GM19023 (cell line): ENCODE results near the gene KLK7.
"Not testable (repeated sequence)": the region's sequence is repeated elsewhere in the genome, so short reads cannot be mapped to it uniquely, and the experiment has no call there.

Experiments
- ATAC-seq: cut with Tn5 transposase; IDR thresholded peaks from one replicate; pipeline ENCODE4 v1.9.1; 2021; ENCODE audit warnings: mild to moderate bottlenecking, moderate library complexity; ENCODE audit not compliant: unreplicated experiment

KLK7 gene

DNA sequence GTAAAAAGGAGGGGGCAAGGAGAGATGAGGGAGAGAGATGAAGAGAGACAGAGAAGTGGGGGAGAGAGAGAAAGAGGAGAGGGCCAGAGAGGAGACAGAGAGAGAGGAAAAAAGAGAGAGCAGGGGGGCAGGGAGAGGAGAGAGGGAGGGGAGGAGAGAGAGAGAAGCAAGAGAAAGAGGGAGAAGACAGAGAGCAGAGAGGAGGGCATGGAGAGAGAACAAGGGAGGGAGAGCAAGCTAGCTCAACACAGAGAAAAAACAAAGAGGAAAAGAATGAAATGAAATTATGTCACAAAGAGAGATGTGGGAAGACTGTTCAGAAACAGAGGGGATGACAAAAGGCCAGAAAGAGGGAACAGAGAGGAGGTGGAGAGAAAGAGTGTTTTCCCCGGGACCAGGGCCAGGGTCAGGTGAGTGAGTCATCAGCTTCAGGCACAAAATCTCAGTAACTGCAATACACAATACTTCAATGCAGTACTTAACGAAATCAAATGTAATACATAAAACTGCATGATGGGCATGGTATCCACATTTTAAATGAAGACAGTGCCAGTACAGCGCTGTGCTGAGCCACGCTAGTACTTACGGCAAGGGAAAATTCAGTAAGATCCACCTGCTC lies 4.8 kb downstream of the KLK7 start:
- no peak for ATAC-seq

DNA sequence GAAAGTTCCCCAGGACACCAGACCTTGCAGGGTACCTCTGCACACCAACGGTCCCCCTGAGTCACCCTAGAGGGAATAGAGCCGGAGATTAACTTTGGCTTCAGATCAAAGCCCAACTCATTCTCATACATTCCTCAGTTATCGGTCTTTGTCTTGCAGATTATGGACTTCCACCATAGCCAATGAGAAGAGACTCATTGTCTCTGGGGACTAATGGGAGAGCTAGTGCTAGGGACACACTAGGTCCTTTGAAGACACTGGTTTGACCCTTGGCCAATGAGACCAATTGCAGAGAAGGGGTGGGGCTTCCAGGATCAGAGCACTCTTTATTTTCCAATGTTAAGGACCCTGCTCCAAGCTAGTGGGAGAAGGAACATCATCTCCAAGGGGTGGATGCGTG lies 6.1 kb downstream of the KLK7 start:
- no peak for ATAC-seq

DNA sequence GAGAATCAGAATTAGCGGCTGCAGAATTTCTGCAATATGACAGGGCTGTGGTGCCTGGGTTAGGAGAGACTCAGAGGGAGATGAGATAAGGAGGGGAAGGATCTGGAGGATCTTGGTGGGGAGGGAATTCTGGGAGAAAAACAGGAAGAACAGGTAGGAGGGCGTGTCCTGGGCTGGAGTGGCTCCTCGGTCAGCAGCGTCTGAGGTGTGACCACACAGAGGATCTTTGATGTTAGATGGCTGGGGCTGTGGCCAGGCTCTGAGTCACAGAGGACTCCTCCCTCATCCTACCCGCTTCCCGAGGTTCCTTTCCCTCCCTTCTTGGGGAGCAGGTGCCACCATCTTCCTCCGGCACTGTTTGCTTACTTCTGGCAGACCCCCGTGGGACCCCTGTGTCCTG lies 8.0 kb downstream of the KLK7 start:
- ATAC-seq, result no peak

DNA sequence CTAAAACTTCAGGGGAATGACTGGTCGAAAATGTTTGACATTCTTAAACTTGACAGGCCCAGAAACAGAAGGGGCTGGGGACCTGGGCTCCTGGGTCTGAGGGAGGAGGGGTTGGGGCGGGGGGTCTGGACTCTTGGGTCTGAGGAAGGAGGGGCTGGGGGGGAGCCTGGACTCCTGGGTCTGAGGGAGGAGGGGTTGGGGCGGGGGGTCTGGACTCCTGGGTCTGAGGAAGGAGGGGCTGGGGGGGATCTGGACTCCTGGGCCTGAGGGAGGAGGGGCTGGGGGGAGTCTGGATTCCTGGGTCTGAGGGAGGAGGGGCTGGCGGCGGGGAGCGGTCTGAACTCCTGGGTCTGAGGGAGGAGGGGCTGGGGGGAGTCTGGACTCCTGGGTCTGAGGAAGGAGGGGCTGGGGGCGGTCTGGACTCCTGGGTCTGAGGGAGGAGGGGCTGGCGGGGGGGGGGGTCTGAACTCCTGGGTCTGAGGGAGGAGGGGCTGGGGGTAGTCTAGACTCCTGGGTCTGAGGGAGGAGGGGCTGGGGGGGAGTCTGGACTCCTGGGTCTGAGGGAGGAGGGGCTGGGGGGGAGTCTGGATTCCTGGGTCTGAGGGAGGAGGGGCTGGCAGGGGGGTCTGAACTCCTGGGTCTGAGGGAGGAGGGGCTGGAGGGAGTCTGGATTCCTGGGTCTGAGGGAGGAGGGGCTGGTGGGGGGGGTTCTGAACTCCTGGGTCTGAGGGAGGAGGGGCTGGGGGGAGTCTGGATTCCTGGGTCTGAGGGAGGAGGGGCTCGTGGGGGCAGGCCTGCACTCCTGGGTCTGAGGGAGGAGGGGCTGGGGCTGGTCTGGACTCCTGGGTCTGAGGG lies 8.8 kb downstream of the KLK7 start:
- ATAC-seq, result no peak

DNA sequence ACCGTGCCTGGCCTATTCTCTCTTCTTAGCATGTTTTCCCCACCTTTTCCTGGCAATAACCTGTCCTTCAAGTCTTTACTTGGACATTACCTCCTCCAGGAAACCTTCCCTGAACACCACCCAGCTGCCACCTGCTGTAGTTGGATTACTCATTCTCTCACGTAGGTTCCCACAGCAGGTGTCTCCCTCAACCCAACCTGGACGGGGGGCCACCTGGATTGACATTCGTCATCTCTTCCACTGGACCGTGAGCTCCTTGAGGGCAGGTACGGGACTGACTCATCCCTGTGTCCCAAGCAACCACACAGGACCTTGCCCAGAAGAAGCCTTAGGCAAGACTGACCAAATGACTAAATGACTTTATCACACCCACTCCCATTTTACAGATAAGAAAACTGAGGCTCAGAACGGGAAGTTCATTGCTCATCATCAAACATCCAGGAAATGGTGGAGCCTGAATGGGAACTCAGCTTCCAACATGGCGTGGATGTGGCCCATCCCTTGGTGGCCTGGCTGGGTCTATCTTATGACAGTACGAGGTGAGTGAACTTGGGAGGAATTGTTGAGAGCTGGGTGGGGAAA lies 10.8 kb downstream of the KLK7 start:
- ATAC-seq, result no peak

DNA sequence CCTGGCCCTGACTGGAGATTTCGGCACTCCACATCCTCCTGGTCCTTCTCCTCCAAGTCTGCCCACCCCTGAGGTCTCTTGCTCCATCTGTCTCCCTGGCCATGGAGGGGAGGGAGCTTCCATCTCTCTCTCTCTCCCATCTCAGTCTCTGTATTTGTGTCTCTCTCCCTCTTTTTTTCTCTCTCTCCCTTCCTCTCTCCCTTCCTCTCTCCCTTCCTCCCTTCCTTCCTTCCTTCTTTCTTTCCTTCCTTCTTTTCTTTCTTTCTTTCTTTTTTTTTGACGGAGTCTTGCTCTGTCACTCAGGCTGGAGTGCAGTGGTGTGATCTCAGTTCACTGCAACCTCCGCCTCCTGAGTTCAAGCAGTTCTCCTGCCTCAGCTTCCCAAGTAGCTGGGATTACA lies 13.9 kb downstream of the KLK7 start:
- not testable (repeated sequence) for ATAC-seq

DNA sequence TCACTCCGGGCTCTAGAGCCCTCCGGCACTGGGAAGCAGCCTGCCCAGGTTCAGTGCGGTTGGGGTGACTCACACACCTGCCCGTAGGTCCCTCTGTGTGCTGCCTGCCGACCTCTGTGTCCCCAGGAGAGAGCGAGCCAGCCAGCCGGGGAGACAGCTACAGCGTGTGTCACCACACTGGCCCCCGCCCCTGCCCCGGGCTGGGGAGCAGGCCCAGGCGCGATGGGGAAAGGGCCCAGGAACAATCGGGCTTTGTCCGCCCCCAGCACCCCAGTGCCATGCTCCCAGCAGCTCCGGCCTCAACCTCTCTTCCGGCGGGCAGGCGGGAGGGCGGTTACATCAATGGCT lies 14.3 kb downstream of the KLK7 start, which contains the start of gene KLK6:
Gene KLK6, minus strand, starts transcription at position 179 of the 348 bp plus-strand sequence. CDS start 1,487 bp downstream, outside the sequence.
- ATAC-seq, result no peak

DNA sequence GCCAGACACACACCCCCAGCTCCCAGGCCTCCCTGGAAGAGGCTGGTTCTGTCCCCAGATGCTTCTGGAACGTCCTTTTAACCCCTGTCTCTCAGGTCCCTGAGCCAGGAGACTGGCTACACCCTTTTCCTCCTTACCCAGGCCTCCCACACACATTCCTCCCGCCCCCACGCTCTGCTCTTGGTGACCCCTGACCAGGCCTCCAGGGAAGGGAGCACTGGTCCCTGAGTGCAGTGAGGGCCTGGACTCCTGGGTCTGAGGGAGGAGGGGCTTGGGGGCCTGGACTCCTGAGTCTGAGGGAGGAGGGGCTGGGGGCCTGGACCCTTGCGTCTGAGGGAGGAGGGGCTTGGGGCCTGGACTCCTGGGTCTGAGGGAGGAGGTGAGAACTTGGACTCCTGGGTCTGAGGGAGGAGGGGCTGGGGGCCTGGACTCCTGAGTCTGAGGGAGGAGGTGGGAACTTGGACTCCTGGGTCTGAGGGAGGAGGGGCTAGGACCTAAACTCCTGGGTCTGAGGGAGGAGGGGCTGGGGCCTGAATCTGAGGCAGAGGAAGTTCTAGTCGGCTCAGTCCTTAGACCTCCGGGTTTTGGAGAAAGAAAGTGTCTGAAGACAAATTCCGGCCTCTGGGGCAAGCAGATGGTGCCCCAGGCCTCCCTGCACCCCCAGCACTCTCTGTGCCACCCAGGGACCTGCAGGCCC lies 14.9 kb downstream of the KLK7 start:
- no peak for ATAC-seq

DNA sequence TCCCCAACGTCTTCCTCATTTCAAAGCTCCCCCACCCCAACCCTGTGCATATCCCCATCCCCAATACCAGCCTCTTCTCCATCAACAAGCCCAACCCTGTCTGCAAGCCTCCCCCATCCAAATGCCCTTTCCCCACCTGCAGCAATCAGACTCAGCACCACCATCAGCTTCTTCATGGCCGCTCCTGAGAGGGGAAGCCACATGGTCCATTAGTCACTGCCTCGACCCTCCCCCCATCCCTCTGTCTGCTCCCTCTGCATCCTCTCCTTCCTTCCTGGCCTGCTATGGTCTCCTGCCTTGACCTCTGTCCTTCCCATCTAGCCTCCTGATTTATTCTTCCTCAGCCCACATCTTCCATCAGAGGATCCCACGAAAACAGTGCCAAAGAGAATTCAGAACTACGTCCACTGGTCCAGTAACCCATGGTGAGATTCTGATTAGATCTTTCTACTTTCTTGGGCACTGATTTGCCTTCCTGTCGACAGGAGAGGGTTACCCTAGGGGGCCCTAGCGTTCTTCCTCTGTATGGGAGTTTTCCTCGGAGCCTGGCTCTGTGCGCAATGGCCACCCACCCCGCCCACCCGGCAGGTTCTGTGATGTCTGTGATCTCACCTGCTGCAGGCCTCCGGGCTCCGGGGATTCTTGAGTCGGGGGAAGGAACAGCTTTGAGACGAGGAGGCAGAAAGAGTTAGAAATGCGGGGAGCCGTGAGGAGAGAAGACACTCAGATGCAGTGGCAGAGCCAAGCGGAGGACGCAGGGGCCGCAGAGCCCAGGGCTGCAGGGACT lies 15.6 kb downstream of the KLK7 start:
- no peak for ATAC-seq

DNA sequence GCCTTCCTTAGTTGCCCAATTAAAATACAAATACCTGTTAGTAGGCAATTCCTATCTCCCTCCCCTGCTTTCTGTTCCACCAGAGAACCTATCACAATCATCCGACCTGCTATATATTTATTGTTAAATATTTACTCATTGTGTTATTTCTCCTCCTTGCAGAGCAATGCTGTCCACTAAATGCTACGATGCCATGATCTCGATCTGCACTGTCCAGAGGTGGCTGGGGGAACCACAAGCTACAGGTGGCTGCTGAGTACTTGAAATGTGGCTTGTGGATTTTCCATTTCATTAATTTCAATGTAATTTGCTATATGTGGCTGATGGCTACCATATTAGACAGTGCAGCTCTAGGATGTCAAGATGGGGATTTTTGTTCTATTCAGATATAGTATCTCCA lies 19.5 kb downstream of the KLK7 start:
- no peak for ATAC-seq

DNA sequence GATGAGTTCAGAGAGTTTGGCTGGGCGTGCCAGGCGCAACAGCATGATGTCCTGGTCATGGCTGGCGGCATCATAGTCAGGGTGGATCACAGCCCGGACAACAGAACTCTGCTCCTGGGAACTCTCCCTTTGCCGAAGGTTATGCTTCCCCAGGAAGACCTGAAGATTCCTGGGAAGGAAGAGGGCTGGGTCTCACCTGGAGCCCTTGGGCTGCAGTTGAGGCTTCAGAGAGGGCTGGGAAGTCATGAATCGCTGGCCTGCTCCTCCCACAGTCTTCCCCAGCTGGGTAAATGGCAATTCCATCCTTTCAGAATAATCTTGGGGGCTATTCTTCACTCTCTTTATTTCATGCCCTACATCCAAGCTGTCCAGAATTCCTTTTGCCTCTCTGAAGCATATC lies 20.3 kb downstream of the KLK7 start:
- ATAC-seq, result no peak

DNA sequence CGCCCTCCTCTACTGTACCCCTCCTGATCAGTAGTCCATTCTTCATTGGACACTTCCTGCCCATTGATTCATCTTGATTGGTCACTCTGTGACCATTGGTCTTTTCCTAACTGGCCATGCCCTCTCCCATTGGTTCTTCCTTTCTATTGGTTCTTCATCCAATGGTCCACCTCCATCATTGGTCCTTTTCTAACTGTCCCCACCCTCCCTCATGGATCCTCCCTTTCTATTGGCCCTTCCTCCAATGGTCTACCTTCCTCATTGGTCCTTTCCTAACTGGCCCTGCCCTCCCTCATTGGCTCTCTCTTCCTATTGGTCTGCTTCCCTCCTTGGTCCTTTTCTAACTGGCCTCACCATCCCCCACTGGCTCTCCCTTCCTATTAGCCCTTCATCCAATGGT lies 21.5 kb downstream of the KLK7 start:
- no peak for ATAC-seq

DNA sequence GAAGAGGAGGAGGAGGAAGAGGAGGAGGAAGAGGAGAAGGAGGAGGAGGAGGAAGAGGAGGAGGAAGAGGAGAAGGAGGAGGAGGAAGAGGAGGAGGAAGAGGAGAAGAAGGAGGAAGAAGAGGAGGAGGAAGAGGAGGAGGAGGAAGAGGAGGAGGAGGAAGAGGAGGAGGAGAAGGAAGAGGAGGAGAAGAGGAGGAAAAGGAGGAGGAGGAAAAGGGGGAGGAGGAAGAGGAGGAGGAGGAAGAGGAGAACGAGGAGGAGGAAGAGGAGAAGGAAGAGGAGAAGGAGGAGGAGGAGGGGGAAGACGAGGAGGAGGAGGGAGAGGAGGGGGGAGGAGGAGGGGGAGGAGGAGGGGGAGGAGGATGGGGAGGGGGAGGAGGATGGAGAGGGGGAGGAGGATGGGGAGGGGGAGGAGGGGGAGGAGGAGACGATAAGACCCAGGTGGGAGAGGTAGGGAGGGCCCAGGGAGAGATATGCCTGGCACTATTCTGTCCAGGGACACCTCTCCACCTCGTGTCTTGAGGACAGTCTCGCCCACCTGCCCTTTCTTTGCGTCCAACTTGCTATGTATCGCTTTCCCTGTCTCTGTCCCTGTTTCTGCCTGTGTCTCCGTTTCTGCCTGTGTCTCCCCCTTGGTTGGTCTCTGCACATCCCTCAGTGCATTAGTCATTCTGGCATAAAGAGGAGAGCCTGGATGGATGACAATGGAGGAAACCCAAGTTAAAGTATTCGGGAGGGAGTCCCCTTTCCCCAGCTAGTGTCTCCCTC lies 23.8 kb downstream of the KLK7 start:
- no peak for ATAC-seq

DNA sequence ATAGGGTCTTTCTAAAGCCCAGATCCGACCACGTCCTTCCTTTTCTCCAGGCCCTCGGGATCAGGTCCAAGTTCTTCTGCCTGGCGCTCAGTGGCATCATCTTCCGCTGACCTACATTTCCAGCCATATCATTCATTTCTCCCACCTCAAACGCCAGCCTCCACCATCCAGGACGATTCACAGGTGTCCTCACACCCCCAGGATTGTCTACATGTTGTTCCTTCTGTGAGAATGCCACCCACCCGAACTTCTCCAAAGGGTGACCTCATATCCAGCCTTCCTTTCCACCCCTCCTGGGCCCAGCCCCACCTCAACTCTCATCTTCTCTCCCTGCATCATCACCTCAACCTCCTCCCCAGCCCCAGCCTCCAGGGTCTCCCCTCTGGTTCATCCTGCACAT lies 26.1 kb downstream of the KLK7 start:
- no peak for ATAC-seq

DNA sequence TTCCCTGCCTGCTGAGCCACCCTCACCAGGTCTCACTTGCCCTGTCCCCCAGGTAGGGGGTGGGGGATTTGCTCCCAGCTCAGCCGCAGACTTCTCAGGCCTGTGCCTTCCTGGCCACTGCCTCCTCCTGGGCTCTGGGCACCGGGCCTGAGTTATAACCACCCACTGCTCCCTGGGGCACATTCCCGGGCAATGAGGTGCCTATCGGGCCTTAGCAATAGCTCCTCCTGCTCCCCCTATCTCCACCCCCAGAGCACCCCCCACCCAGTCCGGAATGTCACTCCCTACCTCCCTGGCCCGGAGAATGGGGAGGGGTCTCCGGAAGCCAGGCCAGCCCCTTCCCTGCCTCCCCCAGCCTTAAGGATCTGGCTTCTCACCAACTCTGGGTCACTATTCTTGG lies 30.8 kb downstream of the KLK7 start, which contains the start of gene KLK5:
Gene KLK5, minus strand, starts transcription at position 129 of the 400 bp plus-strand sequence. CDS start 381 bp downstream, outside the sequence.
- no peak for ATAC-seq

DNA sequence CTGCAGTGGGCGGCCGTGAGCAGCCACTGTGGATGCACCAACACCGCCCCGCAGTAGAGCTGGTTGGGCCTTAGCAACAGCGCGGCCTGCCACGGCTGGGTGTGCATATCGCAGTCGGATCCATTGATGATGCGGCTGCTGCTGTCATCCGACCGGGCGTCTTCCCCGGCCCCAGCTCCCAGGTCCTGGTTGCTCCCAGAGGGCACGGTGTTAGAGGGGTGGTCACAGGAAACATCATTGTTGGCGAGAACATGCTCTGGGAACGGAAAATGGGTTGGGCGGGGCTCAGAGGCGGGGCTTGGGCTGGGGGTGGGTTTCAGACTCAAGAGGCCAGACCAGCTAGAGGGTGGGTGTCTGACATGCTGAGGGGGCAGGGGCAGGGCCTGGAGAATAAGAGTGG lies 33.9 kb downstream of the KLK7 start:
- no peak for ATAC-seq

DNA sequence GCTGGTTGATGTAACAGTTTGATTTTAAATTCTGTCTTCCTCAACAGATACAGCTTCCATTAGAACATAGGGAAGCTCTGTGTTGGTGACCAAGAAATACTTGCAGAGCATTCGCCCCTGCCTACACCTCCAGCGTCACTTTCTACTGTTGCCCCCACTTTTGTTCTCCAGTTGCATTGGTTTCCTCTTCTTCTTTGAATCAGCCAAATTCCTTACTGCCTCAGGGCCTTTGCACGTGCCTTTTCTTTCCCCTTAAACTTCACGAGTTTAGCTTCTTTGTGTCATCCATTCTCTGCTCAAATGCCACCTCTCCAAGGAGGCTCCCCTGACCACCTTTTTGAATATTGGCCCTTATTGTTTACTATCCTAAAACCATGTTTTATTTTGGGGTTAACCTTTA lies 36.6 kb downstream of the KLK7 start:
- no peak for ATAC-seq

DNA sequence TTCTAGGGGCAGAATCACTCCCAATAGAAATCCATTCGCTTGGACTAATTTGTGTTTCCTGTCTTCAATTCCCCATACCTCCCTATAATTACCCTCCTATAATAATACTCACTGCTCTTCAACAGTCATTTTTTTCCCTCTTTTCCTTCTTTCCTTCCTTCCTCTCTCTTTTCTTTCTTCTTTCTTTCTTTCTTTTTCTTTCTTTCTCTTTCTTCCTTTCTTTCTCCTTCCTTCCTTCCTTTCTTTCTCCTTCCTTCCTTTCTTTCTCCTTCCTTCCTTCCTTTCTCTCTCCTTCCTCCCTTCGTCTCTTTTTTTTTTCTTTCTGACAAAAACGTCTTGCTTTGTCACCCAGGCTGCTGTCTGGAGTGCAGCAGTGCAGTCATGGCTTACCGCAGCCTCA lies 38.9 kb downstream of the KLK7 start:
- ATAC-seq, result no peak

DNA sequence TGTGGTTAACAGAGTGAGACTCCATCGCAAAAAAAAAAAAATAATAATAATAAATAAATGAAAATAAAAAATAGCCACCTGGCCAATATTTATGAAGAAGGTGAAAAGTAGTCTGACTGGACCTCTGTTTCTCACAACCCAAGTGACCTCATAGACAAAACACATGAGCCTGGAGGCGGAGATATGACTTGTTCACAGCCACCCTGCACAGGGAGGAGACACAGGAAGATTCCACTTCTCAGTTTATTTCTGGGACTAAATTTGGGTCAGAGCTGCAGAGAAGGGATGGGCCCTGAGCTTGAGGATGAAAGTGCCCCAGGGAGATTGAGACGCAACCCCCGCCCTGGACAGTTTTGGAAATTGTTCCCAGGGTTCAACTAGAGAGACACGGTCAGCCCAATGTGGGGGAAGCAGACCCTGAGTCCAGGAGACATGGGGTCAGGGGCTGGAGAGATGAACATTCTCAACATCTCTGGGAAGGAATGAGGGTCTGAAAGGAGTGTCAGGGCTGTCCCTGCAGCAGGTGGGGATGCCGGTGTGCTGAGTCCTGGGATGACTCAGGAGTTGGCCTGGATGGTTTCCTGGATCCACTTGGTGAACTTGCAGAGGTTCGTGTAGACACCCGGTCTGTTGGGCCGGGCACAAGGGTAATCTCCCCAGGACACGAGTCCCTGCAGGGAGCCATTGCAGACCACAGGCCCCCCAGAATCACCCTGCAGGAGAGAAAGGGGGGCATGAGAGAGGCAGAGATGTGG lies 40.5 kb downstream of the KLK7 start:
- no peak for ATAC-seq
